Measurements from ENCODE around the gene FAM83E. TPM values are rescaled to one million over a fixed set of nuclear protein-coding genes. Genes with fewer than 3 reads are reported as not detected.

FAM83E gene
- total RNA-seq, 1 donor from 2014 or later: 3.2 TPM

- Histone ChIP-seq H3K4me1 (no peaks in the 10 kb centered on the region), H3K4me3 (no peak overlapping the region), H3K27ac (no peak overlapping the region), H3K36me3 (no peaks in the 10 kb centered on the region), H3K27me3 (no peaks in the 10 kb centered on the region), H3K9me3 (no peaks in the 10 kb centered on the region)
- no peak for DNase-seq (ENCODE audit: extremely low spot score in 2 of 2)
- TF ChIP-seq POLR2A (IDR thresholded peaks at IDR 0.05) (no peak), CTCF (IDR thresholded peaks at IDR 0.05) (no peak), POLR2AphosphoS5 (IDR thresholded peaks at IDR 0.05; ENCODE audit: insufficient read depth in 1 of 2, low read depth in 1 of 2) (no peak)
- intact Hi-C loops (cut with DNase I): no loop called here
Measured at GRCh38 chr19:48575931-48576622, 38.8 kb downstream of the FAM83E start.

- no peak for TF ChIP-seq CTCF (IDR thresholded peaks at IDR 0.05)
- Histone ChIP-seq H3K4me1 (peaks cover 9% of the 10 kb centered on the region), H3K9me3 (no peaks in the 10 kb centered on the region), H3K27me3 (no peaks in the 10 kb centered on the region), H3K36me3 (no peaks in the 10 kb centered on the region), H3K4me3 (no peak overlapping the region), H3K27ac (no peak overlapping the region)
- no peak for DNase-seq (ENCODE audit: extremely low spot score in 2 of 2)
- intact Hi-C loops (cut with DNase I): no loop called here
Measured at GRCh38 chr19:48573163-48573505, 41.7 kb downstream of the FAM83E start.

GRCh38 chr19:48571378-48572162 is 43.3 kb downstream of the FAM83E start:
- no peak for TF ChIP-seq POLR2A (IDR thresholded peaks at IDR 0.05)
- no peak for TF ChIP-seq POLR2AphosphoS5 (IDR thresholded peaks at IDR 0.05; ENCODE audit: insufficient read depth in 1 of 2, low read depth in 1 of 2)
- no peak for TF ChIP-seq CTCF (IDR thresholded peaks at IDR 0.05)
- Histone ChIP-seq H3K9me3 (no peaks in the 10 kb centered on the region), H3K27me3 (no peaks in the 10 kb centered on the region), H3K36me3 (no peaks in the 10 kb centered on the region), H3K4me3 (no peak overlapping the region), H3K27ac (no peak overlapping the region), H3K4me1 (peaks cover 18% of the 10 kb centered on the region)
- intact Hi-C loops (cut with DNase I): no loop called here
- no peak for DNase-seq (ENCODE audit: extremely low spot score in 2 of 2)

- Histone ChIP-seq H3K4me3 (no peak overlapping the region), H3K36me3 (no peaks in the 10 kb centered on the region), H3K4me1 (peaks cover 18% of the 10 kb centered on the region), H3K27me3 (no peaks in the 10 kb centered on the region), H3K9me3 (no peaks in the 10 kb centered on the region), H3K27ac (no peak overlapping the region)
- TF ChIP-seq CTCF (IDR thresholded peaks at IDR 0.05): no peak
- no peak for TF ChIP-seq POLR2A (IDR thresholded peaks at IDR 0.05)
- TF ChIP-seq POLR2AphosphoS5 (IDR thresholded peaks at IDR 0.05; ENCODE audit: insufficient read depth in 1 of 2, low read depth in 1 of 2): no peak
- DNase-seq (ENCODE audit: extremely low spot score in 2 of 2): no peak
- intact Hi-C loops (cut with DNase I): no loop called here
Measured at GRCh38 chr19:48569814-48570213, 45.1 kb downstream of the FAM83E start.

- peaks cover 18% of the 10 kb centered on the region for H3K4me1 ChIP-seq
- TF ChIP-seq POLR2AphosphoS5 (IDR thresholded peaks at IDR 0.05; ENCODE audit: insufficient read depth in 1 of 2, low read depth in 1 of 2) (peak; percentile 70 to 75), POLR2A (IDR thresholded peaks at IDR 0.05) (no peak)
- DNase-seq (ENCODE audit: extremely low spot score in 2 of 2): no peak
- H3K9me3 ChIP-seq: no peaks in the 10 kb centered on the region
- H3K27me3 ChIP-seq: no peaks in the 10 kb centered on the region
- H3K27ac ChIP-seq: peak overlapping the region; percentile 52
- peak overlapping the region; percentile 18 to 34 for H3K4me3 ChIP-seq
- no peaks in the 10 kb centered on the region for H3K36me3 ChIP-seq
- intact Hi-C loops (cut with DNase I): no loop called here
Measured at GRCh38 chr19:48568345-48568886, 46.5 kb downstream of the FAM83E start.
